Lung (tissue), 12 donors: Measurements from ENCODE around the gene ARAP1. TPM values are rescaled to one million over a fixed set of nuclear protein-coding genes. Genes with fewer than 3 reads are reported as not detected.

Experiments
- ATAC-seq: fragments of 200-7000 bp; cut with Tn5 transposase; one replicate; pipeline ENCODE4 v1.9.1; 2020; ENCODE audit warnings: moderate number of reproducible peaks; ENCODE audit not compliant: insufficient read depth, low FRiP score
- DNase-seq, 3 donors: peaks; one replicate each; pipeline ENCODE4 v3.0.0-alpha.2; 2013 to 2017
- H3K27ac ChIP-seq, 2 donors: one replicate each; pipeline ENCODE4 v1.5.1; 2013; ENCODE audit warnings: mild to moderate bottlenecking in 2 of 2, moderate library complexity in 2 of 2, control low read depth in 1 of 2, inconsistent platforms in 1 of 2, low read depth in 1 of 2, low read length in 1 of 2
- H3K27me3 ChIP-seq, 3 donors: one replicate each; pipeline ENCODE4 v1.5.1; 2013; ENCODE audit warnings: low read length in 2 of 3; ENCODE audit not compliant: control insufficient read depth in 3 of 3, insufficient read depth in 3 of 3
- H3K36me3 ChIP-seq, 4 donors: one replicate each; pipeline ENCODE4 v1.5.1; 2013; ENCODE audit warnings: low read length in 4 of 4, mild to moderate bottlenecking in 1 of 4, moderate library complexity in 1 of 4; ENCODE audit not compliant: control insufficient read depth in 4 of 4, insufficient read depth in 4 of 4
- H3K4me1 ChIP-seq, 5 donors: one replicate each; pipeline ENCODE4 v1.5.1; 2013; ENCODE audit warnings: low read length in 5 of 5, mild to moderate bottlenecking in 2 of 5, moderate library complexity in 1 of 5; ENCODE audit not compliant: control insufficient read depth in 5 of 5, insufficient read depth in 5 of 5
- H3K4me3 ChIP-seq: one replicate; pipeline ENCODE4 v1.5.1; 2013; ENCODE audit warnings: mild to moderate bottlenecking, control low read depth, moderate library complexity
- H3K9ac ChIP-seq, 2 donors: one replicate each; pipeline ENCODE4 v1.5.1; 2013; ENCODE audit warnings: low read length in 2 of 2, control low read depth in 1 of 2; ENCODE audit not compliant: insufficient read depth in 1 of 2
- H3K9me3 ChIP-seq, 4 donors: one replicate each; pipeline ENCODE4 v1.5.1; 2013; ENCODE audit warnings: low read length in 3 of 4, mild to moderate bottlenecking in 1 of 4, moderate library complexity in 1 of 4; ENCODE audit not compliant: control insufficient read depth in 4 of 4, insufficient read depth in 3 of 4
- CTCF ChIP-seq: IDR thresholded peaks from 2 replicates; pipeline ENCODE4 v1.5.1; 2012; ENCODE audit warnings: mild to moderate bottlenecking; ENCODE audit errors: control extremely low read depth, extremely low read depth
- WGBS, 2 donors: extraction: QIAGEN DNeasy Blood & Tissue Kit; methylation state at CpG; one replicate each; pipeline ENCODE4 v1.1.7; 2013; 5-methylcytosine and 5-hydroxymethylcytosine counted together
- polyA plus RNA-seq, 2 donors: library from polyadenylated mRNA; stranded (reverse); fragments of 200-250 nt; gene quantifications; one replicate each; pipeline ENCODE4 v1.2.1, GENCODE V29; 2013
- total RNA-seq, 2 donors: library from RNA; depleted of rRNA in 1 of 2; stranded (reverse); fragments of >200 nt in 1 of 2; gene quantifications; one replicate each; pipeline ENCODE4 v1.2.1, GENCODE V29; 2014 to 2021
- donor health status: control.
- donor health status: control.
- donor health status: Bipolar disorder and iron deficiency.
- donor health status: healthy.
- donor health status: DM: yes; HTN: yes; CAD: no.

The ARAP1 gene
- total and polyA plus RNA-seq, 4 donors = 134 to 218 (median 173) TPM

- TF ChIP-seq CTCF = no peak
- peaks cover 0 to 65% (median 26%) of the 10 kb centered on the region in 4 donors for H3K36me3 ChIP-seq
- no peak for DNase-seq
These were observed 41.1 kb downstream of the ARAP1 start for GRCh38 chr11:72711141-72711540.

GRCh38 chr11:72710278-72710677, 41.9 kb downstream of the ARAP1 start:
- 96 to 99% methylated on average over 11 of the region's 11 CpGs for WGBS, 2 donors
- Histone ChIP-seq H3K4me3 (no peak overlapping the region), H3K4me1 (peaks cover 0 to 33% (median 10%) of the 10 kb centered on the region in 5 donors), H3K27ac (no peak overlapping the region), H3K9ac (no peak overlapping the region), H3K36me3 (peaks cover 0 to 70% (median 26%) of the 10 kb centered on the region in 4 donors), H3K9me3 (no peaks in the 10 kb centered on the region), H3K27me3 (no peaks in the 10 kb centered on the region)
- ATAC-seq = no peak
- TF ChIP-seq CTCF = no peak
- no peak for DNase-seq

More at GRCh38 chr11:72711141-72711540, 41.1 kb downstream of the ARAP1 start:
- Histone ChIP-seq H3K4me3 (no peak overlapping the region), H3K4me1 (peaks cover 0 to 26% (median 5%) of the 10 kb centered on the region in 5 donors), H3K9ac (no peak overlapping the region), H3K27me3 (no peaks in the 10 kb centered on the region), H3K27ac (no peak overlapping the region), H3K9me3 (no peaks in the 10 kb centered on the region)
- ATAC-seq = no peak
- WGBS, 2 donors = 92 to 98% methylated on average over 9 of the region's 9 CpGs

- no peaks in the 10 kb centered on the region for H3K9me3 ChIP-seq
- peaks cover 0 to 73% (median 29%) of the 10 kb centered on the region in 4 donors for H3K36me3 ChIP-seq
- DNase-seq (no peak), ATAC-seq (no peak)
- 93 to 97% methylated on average over 20 of the region's 20 CpGs for WGBS, 2 donors
- H3K27me3 ChIP-seq = no peaks in the 10 kb centered on the region
- H3K27ac ChIP-seq = no peak overlapping the region
- TF ChIP-seq CTCF = no peak
- peaks cover 0 to 39% (median 16%) of the 10 kb centered on the region in 5 donors for H3K4me1 ChIP-seq
- H3K4me3 ChIP-seq = no peak overlapping the region
- H3K9ac ChIP-seq = no peak overlapping the region
These were observed 42.5 kb downstream of the ARAP1 start for GRCh38 chr11:72709478-72710238.

- ATAC-seq (no peak), DNase-seq (no peak)
- no peaks in the 10 kb centered on the region for H3K9me3 ChIP-seq
- H3K4me1 ChIP-seq = peaks cover 0 to 52% (median 14%) of the 10 kb centered on the region in 5 donors
- no peaks in the 10 kb centered on the region for H3K27me3 ChIP-seq
- no peak overlapping the region for H3K27ac ChIP-seq
- no peak for TF ChIP-seq CTCF
- peaks cover 0 to 90% (median 29%) of the 10 kb centered on the region in 4 donors for H3K36me3 ChIP-seq
- WGBS, 2 donors = 96 to 98% methylated on average over 9 of the region's 9 CpGs
- no peak overlapping the region for H3K9ac ChIP-seq
- no peak overlapping the region for H3K4me3 ChIP-seq
These were observed 45.2 kb downstream of the ARAP1 start for GRCh38 chr11:72707032-72707431.
